NCI-H2196 treated with DMSO at 0.1 percent for 48 hours (cell line): Measurements from ENCODE around the gene OMG.
"Not testable (repeated sequence)": the region's sequence is repeated elsewhere in the genome, so short reads cannot be mapped to it uniquely, and the experiment has no call there.

ENCODE experiments used
- DNase-seq: peaks from one replicate; lab custom pipeline; 2025; ENCODE audit not compliant: unreplicated experiment; lab: John Stamatoyannopoulos, UW

The OMG gene

GRCh38 chr17:31308372-31309334, 11.6 kb upstream of the OMG start:
- DNase-seq: no peak

DNA sequence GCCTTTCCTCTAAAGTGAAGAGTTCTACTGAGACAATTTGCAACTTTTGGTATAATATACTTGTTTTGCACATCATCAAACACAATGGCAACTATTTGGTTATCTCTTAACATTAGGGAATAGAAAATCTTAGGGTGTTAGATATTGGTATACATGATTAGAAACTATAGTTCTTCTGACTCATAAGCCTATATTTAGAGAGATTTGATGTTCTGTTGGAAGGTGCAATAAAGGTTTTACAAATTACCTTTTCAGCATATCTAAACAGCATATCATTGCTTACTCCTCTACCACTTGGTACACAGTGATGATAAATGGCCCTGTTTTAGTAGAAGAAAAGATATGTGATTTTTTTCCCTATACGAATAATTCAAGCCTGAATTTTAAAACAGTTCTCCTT, 10.6 kb upstream of the OMG start:
- no peak for DNase-seq

DNA sequence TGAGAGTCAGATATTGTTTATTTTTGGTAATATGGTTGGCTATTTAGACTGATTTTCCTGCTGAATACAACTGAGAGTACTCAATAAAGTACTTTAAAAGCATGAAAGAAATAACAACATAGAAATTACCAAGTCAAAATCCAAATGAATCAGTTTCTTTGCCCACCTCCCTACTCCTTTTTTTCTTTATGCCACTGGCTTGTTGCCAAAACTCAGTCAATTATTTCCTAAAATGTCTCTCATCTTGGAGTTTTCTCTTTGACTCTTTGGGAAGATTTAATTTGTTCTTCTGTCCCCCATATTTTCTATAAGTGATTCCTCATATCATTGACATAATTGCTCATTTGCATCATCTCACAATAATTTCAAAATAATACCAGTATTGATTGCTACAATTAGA, 2.6 kb upstream of the OMG start:
- no peak for DNase-seq

- DNase-seq: no peak
These were observed 897 bp downstream of the OMG start for GRCh38 chr17:31296142-31296541.

GRCh38 chr17:31295489-31295871, 1.6 kb downstream of the OMG start:
- DNase-seq: no peak

- no peak for DNase-seq
These were observed 2.1 kb downstream of the OMG start for GRCh38 chr17:31294820-31295488.

GRCh38 chr17:31294231-31294630, 2.8 kb downstream of the OMG start:
- no peak for DNase-seq

DNA sequence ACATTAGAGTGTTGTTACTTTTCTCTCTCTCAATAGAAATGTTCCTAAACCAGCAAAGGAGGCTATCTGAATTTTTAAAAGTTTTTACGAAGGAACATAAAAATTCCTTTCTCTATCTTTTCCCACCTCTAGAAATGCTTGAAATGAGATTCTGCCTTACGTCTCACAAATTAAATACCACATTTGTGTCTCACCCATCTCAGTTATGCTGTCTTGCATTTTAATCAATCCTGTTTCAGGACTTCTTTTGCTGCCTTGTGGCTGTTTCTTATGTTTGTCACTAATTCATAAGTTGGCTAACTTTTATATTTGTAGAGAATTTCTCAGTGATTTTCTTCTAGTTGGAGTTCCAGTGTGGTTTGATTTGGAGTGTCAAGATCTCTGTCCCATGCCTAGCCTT, 3.5 kb downstream of the OMG start:
- DNase-seq: no peak

DNA sequence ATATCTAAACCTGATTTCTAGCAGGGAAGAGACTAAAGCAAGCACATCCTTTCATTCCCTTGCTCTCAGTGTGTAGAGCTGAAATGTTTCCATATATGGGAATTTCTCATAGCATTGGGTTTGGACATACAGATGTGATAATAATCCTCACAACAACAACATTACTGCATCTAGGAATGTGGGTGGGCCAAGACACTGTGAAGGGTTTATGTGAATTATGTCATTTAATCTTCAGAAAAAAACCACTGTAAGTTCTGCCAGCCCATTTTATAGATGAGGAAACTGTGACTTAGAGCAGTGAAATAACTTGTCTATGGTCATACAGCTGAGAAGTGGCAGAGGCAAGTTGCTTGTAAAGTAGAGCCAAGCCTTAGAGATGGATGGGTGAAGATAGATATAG, 5.2 kb downstream of the OMG start:
- no peak for DNase-seq

GRCh38 chr17:31289790-31290189, 7.2 kb downstream of the OMG start:
- DNase-seq: no peak

GRCh38 chr17:31287932-31288331, 9.1 kb downstream of the OMG start:
- not testable (repeated sequence) for DNase-seq

- no peak for DNase-seq
These were observed 10.5 kb downstream of the OMG start for GRCh38 chr17:31286587-31286986.

GRCh38 chr17:31283841-31284240, 13.2 kb downstream of the OMG start:
- DNase-seq: no peak

- DNase-seq: no peak
These were observed 16.0 kb downstream of the OMG start for GRCh38 chr17:31281061-31281460.

GRCh38 chr17:31279401-31279800, 17.6 kb downstream of the OMG start:
- DNase-seq: no peak

GRCh38 chr17:31275116-31275515, 21.9 kb downstream of the OMG start:
- no peak for DNase-seq

DNA sequence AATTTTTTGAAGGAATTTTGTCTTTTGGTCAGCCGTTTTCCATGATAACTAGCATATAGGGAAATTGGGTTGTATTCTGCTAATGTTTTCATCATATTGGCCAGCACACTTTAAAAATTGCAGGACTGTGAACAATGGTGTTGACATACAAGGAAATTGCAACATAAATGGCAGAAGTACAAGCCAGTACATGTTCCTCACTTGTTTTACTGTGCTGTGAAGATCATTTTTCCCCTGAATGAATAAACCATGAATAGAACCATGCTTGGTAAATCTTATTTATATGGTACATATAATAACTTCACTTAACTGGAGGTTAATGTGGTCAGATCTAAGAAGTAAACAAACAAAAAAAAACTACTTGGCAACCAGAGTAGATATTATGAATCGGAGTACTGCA, 22.8 kb downstream of the OMG start:
- no peak for DNase-seq

DNA sequence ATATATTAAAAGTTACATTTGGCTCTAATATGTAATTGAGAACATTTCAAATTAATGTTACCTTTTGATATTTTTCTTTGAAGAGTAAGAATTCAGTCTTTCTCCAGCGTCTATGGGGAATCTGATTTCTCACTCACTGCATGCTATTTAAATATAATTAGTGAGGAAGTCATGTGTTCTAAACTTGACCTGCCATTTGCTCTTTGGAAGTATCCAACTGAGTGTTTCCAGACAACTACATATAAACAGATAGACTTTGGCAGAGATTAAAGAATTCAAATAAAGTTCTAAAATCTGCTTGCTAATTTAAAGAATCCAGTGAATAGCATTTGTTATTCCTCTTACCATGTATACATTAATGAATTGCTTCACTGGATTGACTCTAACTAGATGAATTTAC, 23.5 kb downstream of the OMG start:
- DNase-seq: no peak

DNA sequence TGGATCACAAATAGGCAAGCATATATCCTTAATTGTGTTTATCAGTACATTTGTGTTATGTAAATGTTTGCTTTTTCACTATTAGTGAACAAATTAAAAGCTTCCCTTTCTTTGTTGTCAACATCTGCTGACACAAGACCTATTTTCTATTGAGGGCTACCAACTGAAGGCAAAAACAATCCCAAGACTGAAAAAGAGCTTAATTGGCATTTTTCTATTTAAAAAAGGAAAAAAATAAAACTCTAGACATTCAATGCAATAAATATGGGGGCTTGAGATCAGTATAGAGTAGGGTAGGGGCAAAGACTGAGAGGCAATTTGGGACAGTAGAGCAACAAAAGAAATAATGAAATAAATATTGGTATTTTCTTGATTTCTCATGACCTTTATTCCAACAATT, 24.2 kb downstream of the OMG start:
- no peak for DNase-seq

DNA sequence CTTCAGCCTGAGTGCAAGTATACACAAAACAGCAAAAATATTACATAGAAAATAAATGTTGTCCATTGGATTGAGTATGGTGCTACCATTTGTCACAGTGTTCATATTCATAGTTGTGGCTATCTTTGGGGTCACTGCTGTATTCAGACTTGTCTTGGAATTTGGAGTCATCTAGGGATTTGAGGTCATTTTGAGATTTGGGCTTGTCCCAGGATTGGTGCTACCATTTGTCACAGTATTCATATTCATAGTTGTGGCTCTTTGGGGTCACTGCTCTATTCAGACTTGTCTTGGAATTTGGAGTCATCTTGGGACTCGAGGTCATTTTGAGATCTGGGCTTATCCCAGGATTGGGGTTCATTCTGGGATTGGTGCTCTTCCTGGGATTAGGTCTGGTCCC, 24.8 kb downstream of the OMG start:
- DNase-seq: no peak

DNA sequence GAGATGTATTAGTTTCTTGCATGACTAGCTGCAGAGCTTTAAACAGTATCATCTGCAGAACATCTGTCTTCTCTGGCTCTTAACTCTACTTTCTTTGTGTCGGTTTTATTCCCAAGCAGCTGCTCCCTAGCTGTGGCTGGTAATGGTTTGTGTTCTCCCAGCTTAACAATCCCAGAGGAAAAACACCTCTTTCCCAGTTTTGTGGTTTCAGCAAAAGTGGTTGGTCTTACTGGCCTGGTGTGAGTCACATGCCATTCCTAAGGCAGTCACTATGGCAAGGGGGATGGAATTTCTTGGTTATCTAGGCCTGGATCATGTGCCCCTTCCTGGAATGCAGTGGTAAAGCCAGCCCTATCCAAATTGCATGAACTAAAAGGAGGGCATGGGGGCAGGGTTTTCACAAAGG, 27.5 kb downstream of the OMG start:
- DNase-seq: no peak

DNA sequence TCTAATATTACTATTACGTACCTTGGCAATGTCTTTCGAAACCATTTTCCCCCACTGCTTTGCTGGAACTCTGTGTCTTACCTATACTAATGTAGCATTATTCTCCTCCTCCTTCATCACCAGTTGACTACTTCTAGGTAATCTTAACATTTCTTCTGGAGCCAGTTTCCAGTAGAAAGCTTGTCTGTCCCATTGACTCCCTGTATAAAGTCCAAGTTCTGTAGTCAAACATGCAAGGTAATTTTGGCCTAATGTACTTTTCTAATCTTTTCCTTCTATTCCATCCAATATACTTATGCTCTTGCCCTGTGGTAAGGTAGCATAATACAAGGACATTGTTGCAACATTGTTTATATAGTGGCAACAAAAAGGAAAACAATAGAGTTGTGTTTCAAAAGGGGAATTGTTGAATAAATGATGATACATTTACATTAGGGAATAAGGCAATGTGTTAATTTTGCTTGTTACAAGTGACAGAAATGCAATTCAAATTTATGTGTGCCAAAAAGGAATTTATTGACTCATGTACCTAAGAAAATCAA, 27.9 kb downstream of the OMG start:
- DNase-seq: no peak
